ENCODE measurements around the gene WARS2.

- TF ChIP-seq CTCF (conservative IDR thresholded peaks at IDR 0.05; ENCODE audit: low read depth, low read length) = no peak
- no peak for TF ChIP-seq EZH2 (IDR thresholded peaks at IDR 0.05; ENCODE audit: borderline replicate concordance, low read depth, low read length, poor library complexity, severe bottlenecking)
These were observed 6.0 kb upstream of the WARS2 start for GRCh38 chr1:119146466-119146865.
